HEK293T (cell line): ENCODE measurements around the gene BAZ1A.

Experiments used
- CTCF ChIA-PET: fragments of 350-600 bp; formaldehyde crosslinking; extraction: SDS; loops from one replicate; lab custom pipeline; 2021; ENCODE audit warnings: antibody characterized with exemption, inconsistent platforms; lab: Yijun Ruan, JAX
- POLR2A ChIA-PET: fragments of 350-600 bp; formaldehyde crosslinking; extraction: SDS; loops from one replicate; lab custom pipeline; 2020; ENCODE audit warnings: antibody characterized with exemption, inconsistent platforms; lab: Yijun Ruan, JAX
- DNase-seq: peaks from one replicate; pipeline ENCODE4 v3.0.0; 2012; ENCODE audit warnings: mixed read lengths; ENCODE audit errors: extremely low spot score
- ARNT ChIP-seq: fragments of 450-650 bp; IDR thresholded peaks from 2 replicates; pipeline ENCODE4 v1.6.1; 2017; ENCODE audit warnings: mild to moderate bottlenecking
- BHLHE40 ChIP-seq: fragments of 450-650 bp; IDR thresholded peaks from 2 replicates; pipeline ENCODE4 v1.6.1; 2016; ENCODE audit warnings: mild to moderate bottlenecking, moderate library complexity, borderline replicate concordance
- CTBP1 ChIP-seq: fragments of 450-650 bp; IDR thresholded peaks from 2 replicates; pipeline ENCODE4 v1.6.1; 2016; ENCODE audit warnings: borderline replicate concordance
- ELF4 ChIP-seq: fragments of 450-650 bp; IDR thresholded peaks from 2 replicates; pipeline ENCODE4 v1.6.1; 2017; ENCODE audit warnings: antibody characterized with exemption
- FOXA1 ChIP-seq: fragments of 450-650 bp; IDR thresholded peaks from 2 replicates; pipeline ENCODE4 v1.6.1; 2016; ENCODE audit warnings: mild to moderate bottlenecking
- FOXK2 ChIP-seq: fragments of 450-650 bp; IDR thresholded peaks from 2 replicates; pipeline ENCODE4 v1.6.1; 2016; ENCODE audit warnings: mild to moderate bottlenecking
- FOXM1 ChIP-seq: fragments of 450-650 bp; IDR thresholded peaks from 2 replicates; pipeline ENCODE4 v1.6.1; 2017; ENCODE audit warnings: mild to moderate bottlenecking, borderline replicate concordance
- HDGF ChIP-seq: fragments of 450-650 bp; IDR thresholded peaks from 2 replicates; pipeline ENCODE4 v1.6.1; 2017; ENCODE audit warnings: antibody characterized with exemption, borderline replicate concordance
- L3MBTL2 ChIP-seq: fragments of 450-650 bp; conservative IDR thresholded peaks from 2 replicates; pipeline ENCODE4 v1.6.1; 2016; ENCODE audit warnings: mild to moderate bottlenecking
- LEF1 ChIP-seq: fragments of 450-650 bp; IDR thresholded peaks from 2 replicates; pipeline ENCODE4 v1.6.1; 2017; ENCODE audit warnings: mild to moderate bottlenecking, borderline replicate concordance
- NFRKB ChIP-seq: fragments of 450-650 bp; IDR thresholded peaks from 2 replicates; pipeline ENCODE4 v1.6.1; 2016; ENCODE audit warnings: mild to moderate bottlenecking, moderate library complexity
- PKNOX1 ChIP-seq: fragments of 450-650 bp; IDR thresholded peaks from 2 replicates; pipeline ENCODE4 v1.6.1; 2016
- SP1 ChIP-seq: fragments of 450-650 bp; IDR thresholded peaks from 2 replicates; pipeline ENCODE4 v1.6.1; 2017
- SUZ12 ChIP-seq: fragments of 450-650 bp; IDR thresholded peaks from 2 replicates; pipeline ENCODE4 v1.6.1; 2016; ENCODE audit warnings: mild to moderate bottlenecking
- TARDBP ChIP-seq: fragments of 450-650 bp; IDR thresholded peaks from 2 replicates; pipeline ENCODE4 v1.6.1; 2016
- ZNF384 ChIP-seq: fragments of 450-650 bp; IDR thresholded peaks from 2 replicates; pipeline ENCODE4 v1.6.1; 2016

BAZ1A gene, protein sequence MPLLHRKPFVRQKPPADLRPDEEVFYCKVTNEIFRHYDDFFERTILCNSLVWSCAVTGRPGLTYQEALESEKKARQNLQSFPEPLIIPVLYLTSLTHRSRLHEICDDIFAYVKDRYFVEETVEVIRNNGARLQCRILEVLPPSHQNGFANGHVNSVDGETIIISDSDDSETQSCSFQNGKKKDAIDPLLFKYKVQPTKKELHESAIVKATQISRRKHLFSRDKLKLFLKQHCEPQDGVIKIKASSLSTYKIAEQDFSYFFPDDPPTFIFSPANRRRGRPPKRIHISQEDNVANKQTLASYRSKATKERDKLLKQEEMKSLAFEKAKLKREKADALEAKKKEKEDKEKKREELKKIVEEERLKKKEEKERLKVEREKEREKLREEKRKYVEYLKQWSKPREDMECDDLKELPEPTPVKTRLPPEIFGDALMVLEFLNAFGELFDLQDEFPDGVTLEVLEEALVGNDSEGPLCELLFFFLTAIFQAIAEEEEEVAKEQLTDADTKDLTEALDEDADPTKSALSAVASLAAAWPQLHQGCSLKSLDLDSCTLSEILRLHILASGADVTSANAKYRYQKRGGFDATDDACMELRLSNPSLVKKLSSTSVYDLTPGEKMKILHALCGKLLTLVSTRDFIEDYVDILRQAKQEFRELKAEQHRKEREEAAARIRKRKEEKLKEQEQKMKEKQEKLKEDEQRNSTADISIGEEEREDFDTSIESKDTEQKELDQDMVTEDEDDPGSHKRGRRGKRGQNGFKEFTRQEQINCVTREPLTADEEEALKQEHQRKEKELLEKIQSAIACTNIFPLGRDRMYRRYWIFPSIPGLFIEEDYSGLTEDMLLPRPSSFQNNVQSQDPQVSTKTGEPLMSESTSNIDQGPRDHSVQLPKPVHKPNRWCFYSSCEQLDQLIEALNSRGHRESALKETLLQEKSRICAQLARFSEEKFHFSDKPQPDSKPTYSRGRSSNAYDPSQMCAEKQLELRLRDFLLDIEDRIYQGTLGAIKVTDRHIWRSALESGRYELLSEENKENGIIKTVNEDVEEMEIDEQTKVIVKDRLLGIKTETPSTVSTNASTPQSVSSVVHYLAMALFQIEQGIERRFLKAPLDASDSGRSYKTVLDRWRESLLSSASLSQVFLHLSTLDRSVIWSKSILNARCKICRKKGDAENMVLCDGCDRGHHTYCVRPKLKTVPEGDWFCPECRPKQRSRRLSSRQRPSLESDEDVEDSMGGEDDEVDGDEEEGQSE (N-terminal part only)

DNA sequence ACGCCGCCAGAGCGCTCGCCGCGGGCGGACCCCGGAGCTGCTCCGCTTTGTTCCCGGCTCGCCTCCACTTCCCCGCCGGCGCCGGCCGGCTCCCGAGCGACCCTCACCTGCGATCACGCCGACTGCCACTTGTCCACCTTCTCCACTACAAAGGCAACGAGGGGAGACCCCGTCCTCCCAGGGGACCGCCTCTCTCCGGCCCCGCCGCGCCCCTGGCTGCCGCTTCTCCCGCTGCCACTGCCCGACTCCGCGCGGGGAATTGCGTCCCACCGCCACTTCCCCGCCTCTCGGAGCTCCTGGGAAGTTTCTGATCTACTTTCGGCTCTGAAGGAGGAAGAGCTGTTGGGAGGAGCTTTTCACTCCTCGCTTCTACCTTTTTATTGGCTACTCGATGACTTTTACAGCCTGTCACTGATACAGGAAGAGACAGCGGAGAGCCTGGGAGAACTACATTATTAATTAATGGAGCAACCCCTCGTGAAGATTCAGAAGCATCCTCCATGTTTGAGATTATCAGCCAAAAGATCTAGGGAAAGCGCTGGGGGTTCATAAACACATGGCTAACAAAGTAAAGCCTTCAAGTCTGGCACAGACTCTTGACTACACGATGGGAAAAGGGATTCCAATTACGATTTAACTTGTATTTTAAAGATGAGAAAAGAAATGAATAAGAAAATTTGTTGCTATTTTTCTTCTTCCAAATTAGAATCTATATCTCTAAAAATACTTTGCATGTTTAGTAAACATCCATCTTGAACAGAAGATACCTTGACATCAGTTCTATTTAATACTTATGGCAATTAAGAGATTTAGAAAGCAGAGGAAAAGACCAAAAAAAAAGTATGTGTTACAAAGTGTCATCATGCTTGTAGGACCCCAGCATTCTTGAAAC lies at the start of gene BAZ1A:
Gene BAZ1A (minus strand): TSS at position 330 of the 892 bp plus-strand sequence. CDS start 756 bp downstream, outside the sequence.
- POLR2A ChIA-PET, result interaction anchor here (0.6 to 1.4 kb wide), 14 partner anchors 10 to 417 kb away, joined by 3 to 16 read pairs (median 3); partner anchors contain the start of genes FAM177A1, PSMA6 and SRP54
- TF ChIP-seq FOXA1 (no peak), ARNT (no peak), LEF1 (no peak), ZNF384 (no peak), HDGF (no peak), FOXK2 (no peak), SP1 (no peak), PKNOX1 (peak; percentile 87), CTBP1 (peak; percentile 11; the same call in 1 of the 2 replicates), NFRKB (no peak), L3MBTL2 (peak; percentile 56), FOXM1 (no peak), ELF4 (peak; percentile 42; the same call in 1 of the 2 replicates), SUZ12 (no peak), BHLHE40 (no peak), TARDBP (no peak)
- CTCF ChIA-PET, result no interaction called here
- peak; percentile 68 for DNase-seq

DNA sequence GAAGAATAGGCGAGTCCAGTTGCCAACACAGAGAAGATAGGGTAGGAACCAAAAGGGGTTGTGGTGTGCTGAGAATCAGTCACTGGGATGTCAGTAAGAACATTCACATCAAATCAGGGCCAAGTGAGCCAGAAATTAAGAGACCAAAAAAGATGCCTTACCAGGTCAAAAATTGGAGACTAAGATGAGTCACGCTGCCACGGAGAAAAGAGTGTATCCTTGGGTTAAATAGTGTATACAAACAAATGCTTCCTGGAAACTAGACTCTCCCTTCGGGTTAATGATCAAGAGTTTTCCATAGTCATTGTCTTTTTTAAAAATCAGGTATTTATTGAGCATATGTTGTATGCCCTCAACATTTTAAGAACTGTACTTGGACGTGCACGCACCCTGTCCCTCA lies 45.2 kb upstream of the BAZ1A start:
- TF ChIP-seq CTBP1 (no peak), PKNOX1 (no peak), ELF4 (no peak), FOXK2 (no peak), L3MBTL2 (no peak), HDGF (no peak), ZNF384 (no peak), LEF1 (no peak), NFRKB (no peak), SUZ12 (no peak), SP1 (no peak), FOXM1 (no peak), BHLHE40 (no peak), FOXA1 (no peak)
- POLR2A ChIA-PET, result no interaction called here
- DNase-seq, result no peak
- CTCF ChIA-PET, result no interaction called here

DNA sequence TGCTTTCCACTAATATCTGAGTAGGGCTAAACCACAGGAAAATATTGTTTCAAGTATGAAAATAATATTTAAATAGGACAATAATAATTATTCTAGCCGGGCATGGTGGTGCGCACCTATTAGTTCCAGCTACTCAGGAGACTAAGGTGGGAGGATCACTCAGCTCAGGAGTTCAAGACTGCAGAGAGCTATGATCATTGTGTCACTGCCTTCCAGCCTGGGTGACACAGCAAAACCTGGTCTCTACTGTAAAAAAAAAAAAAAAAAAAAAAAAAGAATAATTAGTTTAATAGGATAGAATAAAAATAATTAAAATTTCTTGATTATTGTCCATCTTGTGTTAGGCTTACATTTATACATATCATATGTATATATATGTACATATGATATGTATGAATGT lies 38.5 kb upstream of the BAZ1A start:
- ChIA-PET CTCF (no interaction called here), POLR2A (interaction anchor here (1.2 kb wide), 1 partner anchor 69 kb away, joined by 3 read pairs; the partner anchor contains the start of gene SRP54)
- TF ChIP-seq PKNOX1, result no peak
- TF ChIP-seq TARDBP, result no peak
- TF ChIP-seq CTBP1, result no peak
- TF ChIP-seq FOXK2, result no peak
- no peak for TF ChIP-seq ZNF384
- no peak for TF ChIP-seq L3MBTL2
- no peak for TF ChIP-seq NFRKB
- TF ChIP-seq LEF1, result no peak
- no peak for TF ChIP-seq FOXM1
- no peak for TF ChIP-seq FOXA1
- TF ChIP-seq SP1, result no peak
- no peak for TF ChIP-seq ARNT
- TF ChIP-seq BHLHE40, result no peak
- no peak for TF ChIP-seq HDGF
- TF ChIP-seq SUZ12, result no peak
- TF ChIP-seq ELF4, result no peak
- no peak for DNase-seq

DNA sequence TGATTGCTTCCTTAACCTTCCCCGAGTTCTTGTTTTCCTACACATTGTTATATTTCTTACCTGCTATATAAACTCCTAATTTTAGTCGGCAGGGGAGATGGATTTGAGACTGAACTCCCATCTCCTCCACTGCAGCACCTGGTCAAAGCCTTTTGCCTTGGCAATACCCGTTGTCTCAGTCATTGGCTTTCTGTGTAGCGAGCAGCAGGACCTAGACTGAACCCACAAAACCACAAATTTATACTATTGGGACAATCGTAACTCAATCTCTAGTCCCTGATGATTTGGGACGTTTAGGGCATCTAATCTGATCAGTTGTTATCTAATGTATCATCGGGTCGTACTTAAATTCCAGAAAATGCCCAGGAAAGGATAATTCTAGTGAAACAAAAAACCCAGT lies 37.8 kb upstream of the BAZ1A start:
- no peak for DNase-seq
- ChIA-PET CTCF (no interaction called here), POLR2A (interaction anchor here (1.2 kb wide), 1 partner anchor 70 kb away, joined by 3 read pairs; the partner anchor contains the start of gene SRP54)
- no peak for TF ChIP-seq TARDBP
- no peak for TF ChIP-seq FOXA1
- TF ChIP-seq LEF1, result no peak
- TF ChIP-seq SP1, result no peak
- TF ChIP-seq L3MBTL2, result no peak
- TF ChIP-seq ELF4, result no peak
